Uterus (tissue), 4 donors: ENCODE measurements around the gene ARL14EPL. TPM values are rescaled to one million over a fixed set of nuclear protein-coding genes. Genes with fewer than 3 reads are reported as not detected.
"Not testable (repeated sequence)": the region's sequence is repeated elsewhere in the genome, so short reads cannot be mapped to it uniquely, and the experiment has no call there.

Experiments
- DNase-seq, 2 donors: peaks; one replicate each; pipeline ENCODE4 v3.0.0-alpha.2; 2019 to 2020
- H3K27ac ChIP-seq, 2 donors: fragments of 200-600 bp; sonication (generic); 1 replicate in 1 of 2; 2 replicates in 1 of 2; pipeline ENCODE4 v1.5.1; 2016 to 2018
- H3K27me3 ChIP-seq, 2 donors: fragments of 200-600 bp; sonication (generic); one replicate each; pipeline ENCODE4 v1.5.1; 2018 to 2019; ENCODE audit warnings: control low read depth in 1 of 2
- H3K36me3 ChIP-seq, 2 donors: fragments of 200-600 bp; sonication (generic); one replicate each; pipeline ENCODE4 v1.5.1; 2019; ENCODE audit warnings: control low read depth in 1 of 2
- H3K4me1 ChIP-seq, 2 donors: fragments of 200-600 bp; sonication (generic); one replicate each; pipeline ENCODE4 v1.5.1; 2018 to 2019; ENCODE audit warnings: control low read depth in 1 of 2
- H3K4me3 ChIP-seq, 2 donors: fragments of 200-600 bp; sonication (generic); 1 replicate in 1 of 2; 2 replicates in 1 of 2; pipeline ENCODE4 v1.5.1; 2018 to 2019; ENCODE audit warnings: mild to moderate bottlenecking in 1 of 2
- H3K9me3 ChIP-seq, 2 donors: fragments of 200-600 bp; sonication (generic); one replicate each; pipeline ENCODE4 v1.5.1; 2019; ENCODE audit warnings: control low read depth in 1 of 2
- CTCF ChIP-seq, 4 experiments: fragments of 200-600 bp in 2 of 4; fragments of 450-650 bp in 2 of 4; sonication (generic) in 2 of 4; IDR thresholded peaks; one replicate each; pipeline ENCODE4 v1.5.1; 2016 to 2019; ENCODE audit warnings: antibody characterized with exemption in 4 of 4, mild to moderate bottlenecking in 2 of 4, moderate library complexity in 1 of 4
- POLR2A ChIP-seq, 2 donors: fragments of 450-650 bp; IDR thresholded peaks; one replicate each; pipeline ENCODE4 v1.6.1; 2016; ENCODE audit warnings: antibody characterized with exemption in 2 of 2, mild to moderate bottlenecking in 1 of 2, moderate library complexity in 1 of 2
- intact Hi-C: fragments of 100-400 bp; cut with DNase I; formaldehyde crosslinking; loops from one replicate; pipeline ENCODE4 v1.15.1; 2023; ENCODE audit warnings: low total_unique reads
- total RNA-seq, 4 donors: library from RNA; depleted of rRNA in 3 of 4; stranded (reverse); fragments of >200 nt in 3 of 4; gene quantifications; one replicate each; pipeline versions ENCODE4 v1.1.0 to v1.2.4, GENCODE V29; 2014 to 2023
- donor health status: DM: yes; HTN: yes; CAD: no.

The ARL14EPL gene
- total RNA-seq, 4 donors from 2014 or later, result not detected

- H3K27me3 ChIP-seq, result no peaks in the 10 kb centered on the region
- no peaks in the 10 kb centered on the region for H3K9me3 ChIP-seq
- H3K4me1 ChIP-seq, result no peaks in the 10 kb centered on the region
- no peak overlapping the region for H3K27ac ChIP-seq
- DNase-seq, result no peak
- no peak for TF ChIP-seq POLR2A (IDR thresholded peaks at IDR 0.05)
- no peak for TF ChIP-seq CTCF (IDR thresholded peaks at IDR 0.05)
- H3K4me3 ChIP-seq, result no peak overlapping the region
- no peaks in the 10 kb centered on the region for H3K36me3 ChIP-seq
- intact Hi-C loops, result no loop called here
Measured at GRCh38 chr5:116090302-116090701, 58.0 kb downstream of the ARL14EPL start.

DNA sequence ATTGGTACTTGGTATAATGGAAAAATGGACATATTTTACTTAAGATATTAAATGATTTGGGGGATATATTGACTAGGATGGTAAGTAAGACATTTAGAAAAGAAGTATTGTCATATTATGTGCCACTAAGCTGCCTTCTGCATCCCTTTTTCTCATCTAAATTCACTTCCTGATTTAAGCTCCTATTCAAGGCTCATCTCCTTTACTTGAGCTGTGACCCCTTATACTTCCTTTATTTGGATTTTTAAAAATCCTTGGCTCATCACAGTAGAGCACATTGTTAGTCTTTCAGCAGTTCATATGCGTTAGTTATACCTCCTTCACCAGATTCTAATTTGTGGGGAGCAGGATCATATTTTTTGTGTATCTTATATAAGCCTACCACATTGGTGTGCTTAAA, 59.1 kb downstream of the ARL14EPL start:
- no peak for DNase-seq
- H3K27me3 ChIP-seq, result no peaks in the 10 kb centered on the region
- H3K4me3 ChIP-seq, result no peak overlapping the region
- no peaks in the 10 kb centered on the region for H3K9me3 ChIP-seq
- no peak for TF ChIP-seq CTCF (IDR thresholded peaks at IDR 0.05)
- no peak for TF ChIP-seq POLR2A (IDR thresholded peaks at IDR 0.05)
- no peaks in the 10 kb centered on the region for H3K36me3 ChIP-seq
- intact Hi-C loops, result no loop called here
- H3K4me1 ChIP-seq, result no peaks in the 10 kb centered on the region
- H3K27ac ChIP-seq, result no peak overlapping the region

- DNase-seq, result no peak
- intact Hi-C loops, result no loop called here
- TF ChIP-seq CTCF (IDR thresholded peaks at IDR 0.05) (no peak), POLR2A (IDR thresholded peaks at IDR 0.05) (no peak)
- no peaks in the 10 kb centered on the region for H3K9me3 ChIP-seq
- H3K4me1 ChIP-seq, result no peaks in the 10 kb centered on the region
- no peak overlapping the region for H3K27ac ChIP-seq
- H3K27me3 ChIP-seq, result no peaks in the 10 kb centered on the region
- H3K36me3 ChIP-seq, result no peaks in the 10 kb centered on the region
- H3K4me3 ChIP-seq, result no peak overlapping the region
Measured at GRCh38 chr5:116097301-116097700, 65.0 kb downstream of the ARL14EPL start.

DNA sequence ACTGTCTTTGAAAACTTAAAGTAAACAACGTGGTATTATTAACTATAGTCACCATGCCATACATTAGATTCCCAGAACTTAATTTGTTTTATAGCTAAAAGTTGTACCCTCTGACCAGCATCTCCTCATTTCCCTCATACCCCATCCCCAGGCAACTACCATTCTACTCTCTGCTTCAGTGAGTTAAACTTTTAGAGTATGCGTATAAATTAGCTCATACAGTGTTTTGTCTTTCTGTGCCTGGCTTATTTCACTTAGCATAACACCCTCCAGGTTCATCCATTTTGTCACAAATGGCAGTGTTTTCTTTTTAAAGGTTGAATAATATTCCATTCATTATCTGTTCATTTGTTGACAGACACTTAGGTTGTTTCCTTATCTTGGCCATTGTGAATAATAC, 66.7 kb downstream of the ARL14EPL start:
- Histone ChIP-seq H3K9me3 (no peaks in the 10 kb centered on the region), H3K4me3 (no peak overlapping the region), H3K4me1 (no peaks in the 10 kb centered on the region), H3K36me3 (no peaks in the 10 kb centered on the region), H3K27me3 (no peaks in the 10 kb centered on the region), H3K27ac (no peak overlapping the region)
- TF ChIP-seq CTCF (IDR thresholded peaks at IDR 0.05) (no peak), POLR2A (IDR thresholded peaks at IDR 0.05) (no peak)
- intact Hi-C loops, result no loop called here
- no peak for DNase-seq

GRCh38 chr5:116104941-116105340, 72.7 kb downstream of the ARL14EPL start:
- H3K27me3 ChIP-seq, DNase-seq, H3K9me3 ChIP-seq, H3K27ac ChIP-seq, intact Hi-C loops, H3K4me3 ChIP-seq, H3K4me1 ChIP-seq, H3K36me3 ChIP-seq: not testable (repeated sequence)

Other genes starting within 250 kb of the ARL14EPL start
- 10 to 100 TPM in 2 of 4 donors, 1 to 10 TPM in 2; 1.2 to 33.9 (median 8.5) TPM for gene CDO1, start 215.8 kb upstream of the ARL14EPL start, total RNA-seq
- 100 to 1,000 TPM in 1 of 4 donors, 10 to 100 TPM in 3; 27.4 to 118 (median 63.7) TPM for gene ATG12, start 190.9 kb upstream of the ARL14EPL start, total RNA-seq
- 10 to 100 TPM; 31.8 to 87.2 (median 60.8) TPM for gene AP3S1, start 190.5 kb upstream of the ARL14EPL start, total RNA-seq
- 1 to 10 TPM in 1 of 4 donors, not detected in 3; 1.7 TPM for gene LVRN, start 70.0 kb upstream of the ARL14EPL start, total RNA-seq
- 10 to 100 TPM; 37.3 to 82.6 (median 67.3) TPM for gene COMMD10, start 52.6 kb downstream of the ARL14EPL start, total RNA-seq